ENCODE results near the gene LAYN. TPM values are rescaled to one million over a fixed set of nuclear protein-coding genes. Genes with fewer than 3 reads are reported as not detected.

The LAYN gene
- polyA plus RNA-seq, 1 experiment, result 302 TPM

- TF ChIP-seq CTCF (IDR thresholded peaks at IDR 0.05; ENCODE audit: insufficient read depth, low read depth, low read length), result no peak
- Histone ChIP-seq H3K4me3 (ENCODE audit: low read depth, low read length) (no peak overlapping the region), H3K36me3 (ENCODE audit: control insufficient read depth, insufficient read depth, low read length) (no peaks in the 10 kb centered on the region), H3K27me3 (ENCODE audit: control insufficient read depth, insufficient read depth, low read length) (no peaks in the 10 kb centered on the region)
- DNase-seq (ENCODE audit: low read depth), result no peak
- CTCF ChIA-PET, result interaction anchor here (0.8 to 2.8 kb wide), 2 partner anchors 18 to 89 kb away, joined by 3 to 9 read pairs; no protein-coding TSS in a partner anchor
- POLR2A ChIA-PET, result no interaction called here
Observed at GRCh38 chr11:111535281-111535680, 5.2 kb upstream of the LAYN start.

DNA sequence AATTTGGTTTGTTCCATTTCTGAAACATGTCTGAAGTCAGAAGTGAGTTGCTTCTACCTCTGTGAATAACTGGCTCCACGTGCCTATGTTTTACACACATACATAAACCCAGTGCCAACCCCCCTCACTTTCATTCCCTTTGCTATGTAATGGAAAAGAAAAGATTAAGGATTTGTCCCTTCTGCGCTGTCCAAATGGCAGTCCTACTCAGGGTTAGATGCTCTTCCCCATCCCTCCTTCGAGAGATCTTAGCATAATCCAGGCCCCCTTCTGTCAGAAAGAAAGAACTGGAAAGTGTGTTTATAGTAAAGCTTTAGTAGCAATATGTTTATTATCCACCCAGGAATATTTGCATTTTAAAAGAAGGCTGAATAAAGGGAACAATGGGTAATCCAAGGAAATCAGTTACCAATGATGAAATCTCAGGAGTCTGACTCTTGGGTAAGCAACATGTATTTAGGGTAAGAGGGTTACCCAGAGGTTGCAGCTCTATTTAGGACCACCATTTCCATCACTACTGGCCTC is 3.1 kb upstream of the LAYN start:
- ChIA-PET CTCF (interaction anchor here (1.2 kb wide), 1 partner anchor 49 kb away, joined by 5 read pairs; no protein-coding TSS in a partner anchor), POLR2A (no interaction called here)
- no peaks in the 10 kb centered on the region for H3K36me3 ChIP-seq (ENCODE audit: control insufficient read depth, insufficient read depth, low read length)
- no peak for DNase-seq (ENCODE audit: low read depth)
- TF ChIP-seq CTCF (IDR thresholded peaks at IDR 0.05; ENCODE audit: insufficient read depth, low read depth, low read length), result no peak
- no peak overlapping the region for H3K4me3 ChIP-seq (ENCODE audit: low read depth, low read length)
- no peaks in the 10 kb centered on the region for H3K27me3 ChIP-seq (ENCODE audit: control insufficient read depth, insufficient read depth, low read length)

GRCh38 chr11:111538407-111539114 is 2.0 kb upstream of the LAYN start:
- no peak for DNase-seq (ENCODE audit: low read depth)
- Histone ChIP-seq H3K36me3 (ENCODE audit: control insufficient read depth, insufficient read depth, low read length) (no peaks in the 10 kb centered on the region), H3K4me3 (ENCODE audit: low read depth, low read length) (no peak overlapping the region), H3K27me3 (ENCODE audit: control insufficient read depth, insufficient read depth, low read length) (no peaks in the 10 kb centered on the region)
- TF ChIP-seq CTCF (IDR thresholded peaks at IDR 0.05; ENCODE audit: insufficient read depth, low read depth, low read length), result no peak
- POLR2A ChIA-PET, result no interaction called here
- CTCF ChIA-PET, result interaction anchor here (0.7 to 5.4 kb wide), 3 partner anchors 45 to 83 kb away, joined by 3 to 32 read pairs (median 5); no protein-coding TSS in a partner anchor

GRCh38 chr11:111539426-111540113 is 950 bp upstream of the LAYN start:
- ChIA-PET CTCF (interaction anchor here (1.1 to 5.4 kb wide), 4 partner anchors 14 to 84 kb away, joined by 3 to 32 read pairs (median 3); no protein-coding TSS in a partner anchor), POLR2A (no interaction called here)
- Histone ChIP-seq H3K36me3 (ENCODE audit: control insufficient read depth, insufficient read depth, low read length) (peaks cover 6% of the 10 kb centered on the region), H3K27me3 (ENCODE audit: control insufficient read depth, insufficient read depth, low read length) (no peaks in the 10 kb centered on the region), H3K4me3 (ENCODE audit: low read depth, low read length) (peak overlapping the region; percentile 56)
- no peak for DNase-seq (ENCODE audit: low read depth)
- no peak for TF ChIP-seq CTCF (IDR thresholded peaks at IDR 0.05; ENCODE audit: insufficient read depth, low read depth, low read length)

DNA sequence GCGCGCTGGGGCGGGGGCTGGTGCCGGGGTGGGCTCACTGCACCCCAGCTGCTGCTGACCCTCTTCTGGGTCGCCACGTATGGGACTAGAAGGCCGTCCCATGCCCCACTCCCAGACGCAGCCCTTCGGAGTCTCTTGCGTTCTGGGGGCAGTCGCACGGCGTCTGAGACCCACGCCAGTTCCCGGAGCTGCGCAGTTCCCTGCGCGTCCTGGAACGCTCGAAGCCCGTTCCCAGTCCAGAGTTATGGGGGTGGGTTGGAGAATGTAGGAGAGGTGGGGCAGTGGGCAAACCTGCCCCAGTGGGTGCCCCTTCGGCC is 375 bp downstream of the LAYN start:
- no peak for DNase-seq (ENCODE audit: low read depth)
- H3K4me3 ChIP-seq (ENCODE audit: low read depth, low read length), result peak overlapping the region; percentile 56
- peaks cover 15% of the 10 kb centered on the region for H3K36me3 ChIP-seq (ENCODE audit: control insufficient read depth, insufficient read depth, low read length)
- TF ChIP-seq CTCF (IDR thresholded peaks at IDR 0.05; ENCODE audit: insufficient read depth, low read depth, low read length), result no peak
- H3K27me3 ChIP-seq (ENCODE audit: control insufficient read depth, insufficient read depth, low read length), result no peaks in the 10 kb centered on the region
- POLR2A ChIA-PET, result no interaction called here
- CTCF ChIA-PET, result interaction anchor here (1.8 to 5.4 kb wide), 2 partner anchors 11 to 86 kb away, joined by 8 to 32 read pairs; no protein-coding TSS in a partner anchor
